Coronary artery (tissue), 2 donors: ENCODE data around the gene CGB2.

ENCODE experiments used
- DNase-seq: peaks from one replicate; pipeline ENCODE4 v3.0.0-alpha.2; 2017; ENCODE audit warnings: low spot score
- H3K27ac ChIP-seq, 2 donors: fragments of 200-600 bp; sonication (generic); one replicate each; pipeline ENCODE4 v1.5.1; 2016 to 2019
- H3K4me3 ChIP-seq: fragments of 200-600 bp; sonication (generic); 2 replicates; pipeline ENCODE4 v1.5.1; 2016; ENCODE audit warnings: mild to moderate bottlenecking, moderate library complexity
- TF ChIP-seq, protein P1 (sequence below): fragments of 200-600 bp; sonication (generic); IDR thresholded peaks from one replicate; pipeline ENCODE4 v1.5.1; 2019; ENCODE audit warnings: antibody characterized with exemption

Gene CGB2

GRCh38 chr19:49057636-49058234 is 26.0 kb downstream of the CGB2 start, which contains the start of gene CGB7:
CGB7 (minus strand) TSS chr19:49057749; CDS start chr19:49055375, 2,374 bp downstream.
- TF ChIP-seq, protein P1, sequence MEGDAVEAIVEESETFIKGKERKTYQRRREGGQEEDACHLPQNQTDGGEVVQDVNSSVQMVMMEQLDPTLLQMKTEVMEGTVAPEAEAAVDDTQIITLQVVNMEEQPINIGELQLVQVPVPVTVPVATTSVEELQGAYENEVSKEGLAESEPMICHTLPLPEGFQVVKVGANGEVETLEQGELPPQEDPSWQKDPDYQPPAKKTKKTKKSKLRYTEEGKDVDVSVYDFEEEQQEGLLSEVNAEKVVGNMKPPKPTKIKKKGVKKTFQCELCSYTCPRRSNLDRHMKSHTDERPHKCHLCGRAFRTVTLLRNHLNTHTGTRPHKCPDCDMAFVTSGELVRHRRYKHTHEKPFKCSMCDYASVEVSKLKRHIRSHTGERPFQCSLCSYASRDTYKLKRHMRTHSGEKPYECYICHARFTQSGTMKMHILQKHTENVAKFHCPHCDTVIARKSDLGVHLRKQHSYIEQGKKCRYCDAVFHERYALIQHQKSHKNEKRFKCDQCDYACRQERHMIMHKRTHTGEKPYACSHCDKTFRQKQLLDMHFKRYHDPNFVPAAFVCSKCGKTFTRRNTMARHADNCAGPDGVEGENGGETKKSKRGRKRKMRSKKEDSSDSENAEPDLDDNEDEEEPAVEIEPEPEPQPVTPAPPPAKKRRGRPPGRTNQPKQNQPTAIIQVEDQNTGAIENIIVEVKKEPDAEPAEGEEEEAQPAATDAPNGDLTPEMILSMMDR = no peak
- DNase-seq = no peak
- Histone ChIP-seq H3K27ac (no peak within 1 kb of the TSS), H3K4me3 (peak within 1 kb of the TSS; percentile 83)

GRCh38 chr19:49058562-49058961 is 26.9 kb downstream of the CGB2 start:
- TF ChIP-seq, protein P1 = no peak
- no peak overlapping the region for H3K27ac ChIP-seq
- DNase-seq = no peak
- no peak overlapping the region for H3K4me3 ChIP-seq

- TF ChIP-seq, protein P1 = no peak
- DNase-seq = no peak
- Histone ChIP-seq H3K27ac (no peak overlapping the region), H3K4me3 (no peak overlapping the region)
Measured at GRCh38 chr19:49059053-49059452, 27.4 kb downstream of the CGB2 start.

GRCh38 chr19:49061000-49061399 is 29.3 kb downstream of the CGB2 start:
- H3K27ac ChIP-seq = no peak overlapping the region
- DNase-seq = no peak
- TF ChIP-seq, protein P1 = no peak
- H3K4me3 ChIP-seq = no peak overlapping the region

- Histone ChIP-seq H3K4me3 (no peak overlapping the region), H3K27ac (no peak overlapping the region)
- TF ChIP-seq, protein P1 = no peak
- DNase-seq = no peak
Measured at GRCh38 chr19:49061445-49061844, 29.8 kb downstream of the CGB2 start.

GRCh38 chr19:49064029-49064629 is 32.4 kb downstream of the CGB2 start:
- no peak for DNase-seq
- Histone ChIP-seq H3K27ac (no peak overlapping the region), H3K4me3 (no peak overlapping the region)
- TF ChIP-seq, protein P1 = no peak
